Lung (tissue), 12 donors: ENCODE results near the gene ADCY1. TPM values are rescaled to one million over a fixed set of nuclear protein-coding genes. Genes with fewer than 3 reads are reported as not detected.

Experiments
- ATAC-seq: fragments of 200-7000 bp; cut with Tn5 transposase; one replicate; pipeline ENCODE4 v1.9.1; 2020; ENCODE audit warnings: moderate number of reproducible peaks; ENCODE audit not compliant: insufficient read depth, low FRiP score
- DNase-seq, 3 donors: peaks; one replicate each; pipeline ENCODE4 v3.0.0-alpha.2; 2013 to 2017
- H3K27ac ChIP-seq, 2 donors: one replicate each; pipeline ENCODE4 v1.5.1; 2013; ENCODE audit warnings: mild to moderate bottlenecking in 2 of 2, moderate library complexity in 2 of 2, control low read depth in 1 of 2, inconsistent platforms in 1 of 2, low read depth in 1 of 2, low read length in 1 of 2
- H3K27me3 ChIP-seq, 3 donors: one replicate each; pipeline ENCODE4 v1.5.1; 2013; ENCODE audit warnings: low read length in 2 of 3; ENCODE audit not compliant: control insufficient read depth in 3 of 3, insufficient read depth in 3 of 3
- H3K36me3 ChIP-seq, 4 donors: one replicate each; pipeline ENCODE4 v1.5.1; 2013; ENCODE audit warnings: low read length in 4 of 4, mild to moderate bottlenecking in 1 of 4, moderate library complexity in 1 of 4; ENCODE audit not compliant: control insufficient read depth in 4 of 4, insufficient read depth in 4 of 4
- H3K4me1 ChIP-seq, 5 donors: one replicate each; pipeline ENCODE4 v1.5.1; 2013; ENCODE audit warnings: low read length in 5 of 5, mild to moderate bottlenecking in 2 of 5, moderate library complexity in 1 of 5; ENCODE audit not compliant: control insufficient read depth in 5 of 5, insufficient read depth in 5 of 5
- H3K4me3 ChIP-seq: one replicate; pipeline ENCODE4 v1.5.1; 2013; ENCODE audit warnings: mild to moderate bottlenecking, control low read depth, moderate library complexity
- H3K9ac ChIP-seq, 2 donors: one replicate each; pipeline ENCODE4 v1.5.1; 2013; ENCODE audit warnings: low read length in 2 of 2, control low read depth in 1 of 2; ENCODE audit not compliant: insufficient read depth in 1 of 2
- H3K9me3 ChIP-seq, 4 donors: one replicate each; pipeline ENCODE4 v1.5.1; 2013; ENCODE audit warnings: low read length in 3 of 4, mild to moderate bottlenecking in 1 of 4, moderate library complexity in 1 of 4; ENCODE audit not compliant: control insufficient read depth in 4 of 4, insufficient read depth in 3 of 4
- CTCF ChIP-seq: IDR thresholded peaks from 2 replicates; pipeline ENCODE4 v1.5.1; 2012; ENCODE audit warnings: mild to moderate bottlenecking; ENCODE audit errors: control extremely low read depth, extremely low read depth
- WGBS, 2 donors: extraction: QIAGEN DNeasy Blood & Tissue Kit; methylation state at CpG; one replicate each; pipeline ENCODE4 v1.1.7; 2013; 5-methylcytosine and 5-hydroxymethylcytosine counted together
- polyA plus RNA-seq, 2 donors: library from polyadenylated mRNA; stranded (reverse); fragments of 200-250 nt; gene quantifications; one replicate each; pipeline ENCODE4 v1.2.1, GENCODE V29; 2013
- total RNA-seq, 2 donors: library from RNA; depleted of rRNA in 1 of 2; stranded (reverse); fragments of >200 nt in 1 of 2; gene quantifications; one replicate each; pipeline ENCODE4 v1.2.1, GENCODE V29; 2014 to 2021
- donor health status: control.
- donor health status: control.
- donor health status: Bipolar disorder and iron deficiency.
- donor health status: healthy.
- donor health status: DM: yes; HTN: yes; CAD: no.

The ADCY1 gene
- total and polyA plus RNA-seq, 4 donors = 0.14 to 1.8 (median 0.28) TPM

- H3K9me3 ChIP-seq = no peaks in the 10 kb centered on the region
- H3K27ac ChIP-seq = no peak overlapping the region
- no peak overlapping the region for H3K4me3 ChIP-seq
- no peaks in the 10 kb centered on the region for H3K27me3 ChIP-seq
- no peak overlapping the region for H3K9ac ChIP-seq
- 91% methylated on average over 20 of the region's 20 CpGs for WGBS, 2 donors
- H3K4me1 ChIP-seq = peaks cover 0 to 11% (median 0%) of the 10 kb centered on the region in 5 donors
- H3K36me3 ChIP-seq = no peaks in the 10 kb centered on the region
- TF ChIP-seq CTCF = no peak
- ATAC-seq (no peak), DNase-seq (peak in 1 of 3 donors; percentile 5)
Measured at GRCh38 chr7:45703373-45703821, 129.2 kb downstream of the ADCY1 start.

- no peaks in the 10 kb centered on the region for H3K36me3 ChIP-seq
- no peak for TF ChIP-seq CTCF
- H3K27me3 ChIP-seq = no peaks in the 10 kb centered on the region
- H3K9me3 ChIP-seq = no peaks in the 10 kb centered on the region
- DNase-seq (peak in 1 of 3 donors; percentile 4), ATAC-seq (no peak)
- peaks cover 0 to 11% (median 0%) of the 10 kb centered on the region in 5 donors for H3K4me1 ChIP-seq
- no peak overlapping the region for H3K9ac ChIP-seq
- H3K27ac ChIP-seq = no peak overlapping the region
- WGBS, 2 donors = 90% methylated on average over 13 of the region's 13 CpGs
- H3K4me3 ChIP-seq = no peak overlapping the region
Measured at GRCh38 chr7:45703911-45704682, 129.9 kb downstream of the ADCY1 start.

- no peak for TF ChIP-seq CTCF
- Histone ChIP-seq H3K27me3 (no peaks in the 10 kb centered on the region), H3K4me1 (peaks cover 0 to 11% (median 0%) of the 10 kb centered on the region in 5 donors), H3K9me3 (no peaks in the 10 kb centered on the region), H3K36me3 (no peaks in the 10 kb centered on the region), H3K27ac (no peak overlapping the region), H3K4me3 (no peak overlapping the region), H3K9ac (no peak overlapping the region)
- WGBS, 2 donors = 64 to 70% methylated on average over 3 of the region's 3 CpGs
- DNase-seq = peak in 1 of 3 donors; percentile 6
- ATAC-seq = no peak
Measured at GRCh38 chr7:45704683-45705016, 130.5 kb downstream of the ADCY1 start.
